ENCODE measurements around the gene TMEFF1.

The TMEFF1 gene

GRCh38 chr9:100595391-100596199 is 122.6 kb downstream of the TMEFF1 start:
- H3K27ac ChIP-seq (ENCODE audit: poor library complexity, severe bottlenecking), result no peak overlapping the region

GRCh38 chr9:100597236-100597635 is 124.3 kb downstream of the TMEFF1 start:
- ATAC-seq (ENCODE audit: low read depth), result no peak
- no peaks in the 10 kb centered on the region for H3K27me3 ChIP-seq (ENCODE audit: insufficient read depth, poor library complexity, severe bottlenecking)
- no peaks in the 10 kb centered on the region for H3K9me3 ChIP-seq (ENCODE audit: severe bottlenecking)
- no peak overlapping the region for H3K4me3 ChIP-seq (ENCODE audit: severe bottlenecking)
- H3K27ac ChIP-seq (ENCODE audit: poor library complexity, severe bottlenecking), result no peak overlapping the region
- TF ChIP-seq CTCF (IDR thresholded peaks at IDR 0.05; ENCODE audit: poor library complexity, severe bottlenecking), result no peak
- H3K36me3 ChIP-seq (ENCODE audit: low read depth), result no peaks in the 10 kb centered on the region
- no peaks in the 10 kb centered on the region for H3K4me1 ChIP-seq (ENCODE audit: insufficient read depth, poor library complexity, severe bottlenecking)
- DNase-seq (ENCODE audit: low spot score), result no peak

More at GRCh38 chr9:100595391-100596199, 122.6 kb downstream of the TMEFF1 start:
- TF ChIP-seq CTCF (IDR thresholded peaks at IDR 0.05; ENCODE audit: poor library complexity, severe bottlenecking), result peak; percentile 96
- no peaks in the 10 kb centered on the region for H3K36me3 ChIP-seq (ENCODE audit: low read depth)
- ATAC-seq (ENCODE audit: low read depth), result peak; percentile 44; the same call in 2 of the 3 replicates
- H3K27me3 ChIP-seq (ENCODE audit: insufficient read depth, poor library complexity, severe bottlenecking), result no peaks in the 10 kb centered on the region
- no peak for DNase-seq (ENCODE audit: low spot score)
- H3K4me1 ChIP-seq (ENCODE audit: insufficient read depth, poor library complexity, severe bottlenecking), result no peaks in the 10 kb centered on the region
- H3K9me3 ChIP-seq (ENCODE audit: severe bottlenecking), result no peaks in the 10 kb centered on the region
- H3K4me3 ChIP-seq (ENCODE audit: severe bottlenecking), result no peak overlapping the region

- TF ChIP-seq CTCF (IDR thresholded peaks at IDR 0.05; ENCODE audit: poor library complexity, severe bottlenecking), result no peak
- Histone ChIP-seq H3K36me3 (ENCODE audit: low read depth) (no peaks in the 10 kb centered on the region), H3K4me3 (ENCODE audit: severe bottlenecking) (peak overlapping the region; percentile 37), H3K27ac (ENCODE audit: poor library complexity, severe bottlenecking) (no peak overlapping the region), H3K4me1 (ENCODE audit: insufficient read depth, poor library complexity, severe bottlenecking) (no peaks in the 10 kb centered on the region), H3K9me3 (ENCODE audit: severe bottlenecking) (no peaks in the 10 kb centered on the region), H3K27me3 (ENCODE audit: insufficient read depth, poor library complexity, severe bottlenecking) (no peaks in the 10 kb centered on the region)
- DNase-seq (ENCODE audit: low spot score) (peak; percentile 85), ATAC-seq (ENCODE audit: low read depth) (peak; percentile 89)
Observed at GRCh38 chr9:100598641-100599145, 125.7 kb downstream of the TMEFF1 start.

GRCh38 chr9:100600521-100601079 is 127.7 kb downstream of the TMEFF1 start:
- no peak overlapping the region for H3K4me3 ChIP-seq (ENCODE audit: severe bottlenecking)
- no peaks in the 10 kb centered on the region for H3K36me3 ChIP-seq (ENCODE audit: low read depth)
- no peaks in the 10 kb centered on the region for H3K27me3 ChIP-seq (ENCODE audit: insufficient read depth, poor library complexity, severe bottlenecking)
- no peak overlapping the region for H3K27ac ChIP-seq (ENCODE audit: poor library complexity, severe bottlenecking)
- H3K4me1 ChIP-seq (ENCODE audit: insufficient read depth, poor library complexity, severe bottlenecking), result no peaks in the 10 kb centered on the region
- no peaks in the 10 kb centered on the region for H3K9me3 ChIP-seq (ENCODE audit: severe bottlenecking)
- no peak for TF ChIP-seq CTCF (IDR thresholded peaks at IDR 0.05; ENCODE audit: poor library complexity, severe bottlenecking)
- ATAC-seq (ENCODE audit: low read depth), result no peak
- no peak for DNase-seq (ENCODE audit: low spot score)

Data from RWPE2 (cell line).